ENCODE data around the gene IL21R. TPM values are rescaled to one million over a fixed set of nuclear protein-coding genes. Genes with fewer than 3 reads are reported as not detected.

Gene IL21R
- total and polyA plus RNA-seq, 3 donors from 2014 or later = 0.31 to 2.3 (median 0.87) TPM

GRCh38 chr16:27402964-27403600 is 1.1 kb downstream of the IL21R start:
- no peaks in the 10 kb centered on the region for H3K9me3 ChIP-seq
- H3K4me3 ChIP-seq = no peak overlapping the region
- peaks cover 4% of the 10 kb centered on the region for H3K4me1 ChIP-seq
- no peak for DNase-seq
- H3K36me3 ChIP-seq (ENCODE audit: low read depth, missing control alignments) = no peaks in the 10 kb centered on the region
- H3K27ac ChIP-seq = no peak overlapping the region
- no peak for TF ChIP-seq CTCF (IDR thresholded peaks at IDR 0.05)
- no peak for TF ChIP-seq POLR2A (IDR thresholded peaks at IDR 0.05)
- intact Hi-C loops (cut with DNase I; ENCODE audit: low total_unique reads) = no loop called here
- 88% methylated on average over 20 of the region's 20 CpGs for WGBS, 2 donors
- H3K27me3 ChIP-seq = no peaks in the 10 kb centered on the region

GRCh38 chr16:27403601-27403992 is 1.6 kb downstream of the IL21R start:
- 82 to 96% methylated on average over 3 to 6 of the region's 6 CpGs for WGBS, 2 donors
- TF ChIP-seq POLR2A (IDR thresholded peaks at IDR 0.05) (no peak), CTCF (IDR thresholded peaks at IDR 0.05) (no peak)
- no peaks in the 10 kb centered on the region for H3K9me3 ChIP-seq
- H3K27ac ChIP-seq = no peak overlapping the region
- H3K4me3 ChIP-seq = no peak overlapping the region
- no peaks in the 10 kb centered on the region for H3K27me3 ChIP-seq
- no peaks in the 10 kb centered on the region for H3K36me3 ChIP-seq (ENCODE audit: low read depth, missing control alignments)
- intact Hi-C loops (cut with DNase I; ENCODE audit: low total_unique reads) = no loop called here
- no peak for DNase-seq
- H3K4me1 ChIP-seq = peaks cover 4% of the 10 kb centered on the region

- H3K27me3 ChIP-seq = no peaks in the 10 kb centered on the region
- no peak overlapping the region for H3K27ac ChIP-seq
- no peaks in the 10 kb centered on the region for H3K36me3 ChIP-seq (ENCODE audit: low read depth, missing control alignments)
- WGBS, 2 donors = 80 to 85% methylated on average over 6 to 10 of the region's 10 CpGs
- intact Hi-C loops (cut with DNase I; ENCODE audit: low total_unique reads) = no loop called here
- H3K9me3 ChIP-seq = no peaks in the 10 kb centered on the region
- peaks cover 4% of the 10 kb centered on the region for H3K4me1 ChIP-seq
- no peak overlapping the region for H3K4me3 ChIP-seq
- TF ChIP-seq CTCF (IDR thresholded peaks at IDR 0.05) (no peak), POLR2A (IDR thresholded peaks at IDR 0.05) (no peak)
- no peak for DNase-seq
Measured at GRCh38 chr16:27404163-27404823, 2.3 kb downstream of the IL21R start.

- intact Hi-C loops (cut with DNase I; ENCODE audit: low total_unique reads) = no loop called here
- H3K4me3 ChIP-seq = no peak overlapping the region
- no peaks in the 10 kb centered on the region for H3K36me3 ChIP-seq (ENCODE audit: low read depth, missing control alignments)
- no peaks in the 10 kb centered on the region for H3K27me3 ChIP-seq
- 58 to 62% methylated on average over 16 to 19 of the region's 19 CpGs for WGBS, 2 donors
- DNase-seq = no peak
- no peak for TF ChIP-seq POLR2A (IDR thresholded peaks at IDR 0.05)
- no peak overlapping the region for H3K27ac ChIP-seq
- peaks cover 4% of the 10 kb centered on the region for H3K4me1 ChIP-seq
- no peaks in the 10 kb centered on the region for H3K9me3 ChIP-seq
Measured at GRCh38 chr16:27405546-27406451, 3.8 kb downstream of the IL21R start.

- no peak for DNase-seq
- Histone ChIP-seq H3K27me3 (no peaks in the 10 kb centered on the region), H3K27ac (no peak overlapping the region), H3K36me3 (ENCODE audit: low read depth, missing control alignments) (no peaks in the 10 kb centered on the region), H3K4me3 (no peak overlapping the region), H3K4me1 (no peaks in the 10 kb centered on the region), H3K9me3 (no peaks in the 10 kb centered on the region)
- intact Hi-C loops (cut with DNase I; ENCODE audit: low total_unique reads) = no loop called here
- TF ChIP-seq CTCF (IDR thresholded peaks at IDR 0.05) (no peak), POLR2A (IDR thresholded peaks at IDR 0.05) (no peak)
- WGBS, 2 donors = 68 to 78% methylated on average over 6 of the region's 6 CpGs
Measured at GRCh38 chr16:27406511-27407128, 4.6 kb downstream of the IL21R start.
